GM18951 (cell line): ENCODE measurements around the gene PFKFB3.
"Not testable (repeated sequence)": the region's sequence is repeated elsewhere in the genome, so short reads cannot be mapped to it uniquely, and the experiment has no call there.

Experiments
- POLR2A ChIP-seq: IDR thresholded peaks from 4 replicates; pipeline ENCODE4 v1.6.1; 2011; ENCODE audit warnings: mild to moderate bottlenecking; ENCODE audit not compliant: insufficient read length, insufficient read depth; ENCODE audit errors: extremely low read depth
- in situ Hi-C: fragments of 300-500 bp; cut with MboI; formaldehyde crosslinking; loops from one replicate; pipeline ENCODE4 v1.12.0; 2022; ENCODE audit warnings: low sequenced_read_pairs, mixed read lengths, inconsistent platforms; ENCODE audit not compliant: unreplicated experiment

PFKFB3 gene

GRCh38 chr10:6185039-6185716 is 17.6 kb upstream of the PFKFB3 start:
- in situ Hi-C loops = no loop called here
- no peak for TF ChIP-seq POLR2A

- in situ Hi-C loops = no loop called here
- no peak for TF ChIP-seq POLR2A
These were observed 15.9 kb upstream of the PFKFB3 start for GRCh38 chr10:6186894-6187256.

- no peak for TF ChIP-seq POLR2A
- in situ Hi-C loops = no loop called here
These were observed 15.5 kb upstream of the PFKFB3 start for GRCh38 chr10:6187278-6187677.

- in situ Hi-C loops = not testable (repeated sequence)
These were observed 12.7 kb upstream of the PFKFB3 start for GRCh38 chr10:6190033-6190432.

GRCh38 chr10:6191147-6191546 is 11.6 kb upstream of the PFKFB3 start:
- TF ChIP-seq POLR2A = no peak
- in situ Hi-C loops = no loop called here

DNA sequence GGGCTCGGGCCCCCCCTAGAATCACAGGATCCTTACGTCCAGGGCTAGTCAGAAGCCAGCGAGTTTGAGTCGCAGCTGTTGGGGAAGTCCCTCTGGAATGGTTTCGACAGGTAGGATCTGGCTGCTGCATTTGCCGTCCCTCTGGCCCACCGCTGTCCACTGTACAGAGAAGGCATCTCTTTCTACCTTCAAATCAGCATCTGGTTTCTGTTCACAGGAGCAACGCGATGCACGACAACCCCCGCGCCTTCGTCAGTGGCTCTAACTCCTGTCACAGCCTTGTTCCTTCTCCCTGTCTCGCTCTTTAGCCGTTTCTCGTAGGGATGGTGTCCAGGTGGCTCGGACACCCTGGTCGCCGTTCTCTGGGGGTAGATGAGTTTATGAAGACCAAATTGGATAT is 11.2 kb upstream of the PFKFB3 start:
- TF ChIP-seq POLR2A = no peak
- in situ Hi-C loops = no loop called here

DNA sequence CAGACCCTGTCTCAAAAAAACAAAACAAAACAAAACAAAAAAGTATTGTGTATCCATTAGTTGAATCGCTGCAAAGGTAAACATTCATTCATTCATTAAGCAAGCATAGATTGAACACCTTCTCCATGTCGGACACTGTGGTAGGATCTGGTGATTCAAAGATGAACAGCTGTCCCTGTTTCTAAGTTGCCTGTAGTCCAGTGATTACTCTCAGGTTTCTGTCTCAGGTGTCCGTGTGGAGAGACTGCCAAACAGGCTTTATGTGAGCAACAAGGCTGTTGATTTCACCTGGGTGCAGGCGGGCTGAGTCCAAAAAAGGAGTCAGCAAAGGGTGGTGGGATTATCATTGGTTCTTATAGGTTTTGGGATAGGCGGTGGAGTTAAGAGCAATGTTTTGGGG is 9.4 kb upstream of the PFKFB3 start:
- in situ Hi-C loops = not testable (repeated sequence)

DNA sequence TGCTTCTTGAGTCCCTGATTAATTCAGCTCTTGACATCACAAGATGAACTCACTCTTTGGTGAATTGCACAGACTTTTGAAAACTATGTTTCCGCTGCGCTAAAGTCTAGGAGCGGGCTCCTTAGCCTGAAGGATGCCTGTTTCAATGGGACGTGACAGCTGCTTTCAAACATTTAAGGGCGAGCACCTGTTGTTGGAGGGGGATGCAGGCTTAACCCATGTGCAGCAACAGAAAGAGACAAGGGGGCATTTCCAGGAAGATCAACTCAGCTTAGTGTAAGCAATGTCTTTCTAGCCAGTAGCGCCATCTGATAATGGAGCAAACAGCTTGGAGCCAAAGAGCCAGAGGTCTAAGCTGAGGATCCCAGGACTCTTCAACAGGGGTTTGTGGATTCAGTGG is 8.4 kb upstream of the PFKFB3 start:
- in situ Hi-C loops = no loop called here
- no peak for TF ChIP-seq POLR2A

DNA sequence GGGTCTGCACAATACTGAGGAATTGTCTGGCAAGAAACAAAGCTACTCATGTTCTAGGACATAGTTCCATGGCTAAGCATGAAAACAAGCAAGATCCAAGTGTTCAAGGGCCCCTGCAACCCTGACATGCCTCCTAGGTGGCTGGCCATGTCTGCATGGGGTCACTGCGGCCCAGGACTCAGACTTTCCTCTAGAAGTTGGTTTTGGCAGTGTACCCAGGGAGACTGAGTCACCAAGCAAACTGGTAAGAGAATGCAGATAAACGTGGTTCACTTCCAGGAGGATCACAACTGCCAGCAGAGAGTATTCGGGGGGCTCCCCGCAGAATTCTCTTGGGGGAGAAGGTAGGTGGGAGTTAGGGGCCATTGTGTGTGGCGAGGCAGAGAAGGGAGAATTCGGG is 7.4 kb upstream of the PFKFB3 start:
- no peak for TF ChIP-seq POLR2A
- in situ Hi-C loops = no loop called here

DNA sequence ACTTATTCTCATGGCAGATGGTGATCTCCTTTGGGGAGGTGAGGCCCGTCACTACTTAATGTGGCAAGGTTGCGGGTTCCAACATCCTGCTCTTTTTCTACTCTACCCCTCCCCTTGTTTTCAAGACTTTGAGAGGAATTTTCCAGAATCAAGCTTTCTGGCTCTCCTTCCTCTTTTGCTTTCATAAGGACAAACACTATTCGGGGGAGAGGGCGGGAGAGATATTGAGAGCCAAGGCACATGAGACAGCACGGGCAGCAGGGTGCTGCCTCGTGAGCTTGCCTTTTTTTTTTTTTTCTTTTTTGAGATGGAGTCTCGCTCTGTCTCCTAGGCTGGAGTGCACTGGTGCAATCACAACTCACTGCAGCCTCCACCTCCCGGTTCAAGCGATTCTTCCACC is 6.9 kb upstream of the PFKFB3 start:
- in situ Hi-C loops = no loop called here
- TF ChIP-seq POLR2A = no peak

DNA sequence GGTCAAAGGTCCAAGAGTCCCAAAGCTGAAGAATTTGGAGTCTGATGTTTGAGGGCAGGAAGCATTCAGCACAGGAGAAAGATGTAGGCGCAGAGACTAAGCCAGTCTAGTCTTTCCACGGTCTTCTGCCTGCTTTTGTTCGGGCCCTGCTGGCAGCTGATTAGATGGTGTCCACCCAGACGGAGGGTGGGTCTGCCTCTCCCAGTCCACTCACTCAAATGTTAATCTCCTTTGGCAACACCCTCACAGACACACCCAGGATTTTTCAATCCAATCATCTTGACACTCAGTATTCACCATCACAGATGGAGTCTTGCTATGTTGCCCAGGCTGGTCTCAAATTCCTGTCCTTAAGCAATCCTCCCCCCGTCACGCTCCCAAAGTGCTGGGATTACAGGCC is 6.2 kb upstream of the PFKFB3 start:
- in situ Hi-C loops = not testable (repeated sequence)

DNA sequence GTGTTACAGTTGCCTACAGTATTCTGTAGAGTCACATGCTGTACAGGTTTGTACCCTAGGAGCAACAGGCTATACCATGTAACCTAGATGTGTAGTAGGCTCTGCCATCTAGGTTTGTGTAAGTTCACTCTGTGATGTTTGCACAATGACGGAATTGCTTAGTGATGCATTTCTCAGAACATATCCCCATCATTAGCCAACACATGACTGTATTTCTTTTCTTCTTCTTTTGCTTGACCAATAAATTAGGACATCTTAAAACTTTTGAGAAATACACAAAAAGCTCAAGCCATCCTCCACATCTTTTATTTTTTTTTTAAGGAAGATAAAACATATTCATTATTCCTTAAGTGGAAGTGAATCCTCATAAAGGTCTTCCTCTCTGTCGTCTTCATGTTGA is 5.4 kb upstream of the PFKFB3 start:
- in situ Hi-C loops = no loop called here
- TF ChIP-seq POLR2A = no peak

DNA sequence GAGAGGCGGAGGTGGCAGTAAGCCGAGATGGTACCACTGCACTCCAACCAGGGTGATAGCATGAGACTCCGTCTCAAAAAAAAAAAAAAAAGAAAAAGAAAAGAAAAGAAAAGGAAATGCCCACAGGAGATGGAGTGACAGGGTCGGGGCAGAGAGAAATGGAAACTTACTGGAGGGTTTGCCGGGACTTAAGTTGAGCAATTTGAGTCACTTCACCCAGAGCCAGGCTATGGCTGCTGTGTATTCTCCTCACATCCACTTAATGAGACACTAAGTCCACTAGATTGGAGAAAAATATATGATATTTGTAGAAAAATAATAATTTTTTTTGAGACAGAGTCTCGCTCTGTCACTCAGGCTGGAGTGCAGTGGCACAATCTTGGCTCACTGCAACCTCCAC is 4.6 kb upstream of the PFKFB3 start:
- in situ Hi-C loops = no loop called here
- no peak for TF ChIP-seq POLR2A

- in situ Hi-C loops = no loop called here
- no peak for TF ChIP-seq POLR2A
These were observed 3.5 kb upstream of the PFKFB3 start for GRCh38 chr10:6199131-6199733.

- in situ Hi-C loops = no loop called here
- no peak for TF ChIP-seq POLR2A
These were observed 2.3 kb upstream of the PFKFB3 start for GRCh38 chr10:6200440-6200733.
